Duodenal mucosa (tissue), 2 donors: ENCODE results near the gene TCAF1.

Source experiments
- H3K27ac ChIP-seq: one replicate; pipeline ENCODE4 v1.7.0; 2013; ENCODE audit warnings: low read depth, low read length
- H3K27me3 ChIP-seq, 2 donors: one replicate each; pipeline ENCODE4 v1.7.0; 2013; ENCODE audit warnings: low read length in 2 of 2, control low read depth in 1 of 2; ENCODE audit not compliant: insufficient read depth in 2 of 2, control insufficient read depth in 1 of 2
- H3K36me3 ChIP-seq, 2 donors: one replicate each; pipeline ENCODE4 v1.7.0; 2013; ENCODE audit warnings: low read length in 2 of 2, control low read depth in 1 of 2; ENCODE audit not compliant: insufficient read depth in 2 of 2, control insufficient read depth in 1 of 2
- H3K4me1 ChIP-seq, 2 donors: one replicate each; pipeline ENCODE4 v1.7.0; 2013; ENCODE audit warnings: low read length in 2 of 2, control low read depth in 1 of 2; ENCODE audit not compliant: insufficient read depth in 2 of 2, control insufficient read depth in 1 of 2
- H3K4me3 ChIP-seq, 2 donors: one replicate each; pipeline ENCODE4 v1.7.0; 2013; ENCODE audit warnings: low read length in 2 of 2, low read depth in 1 of 2
- H3K9ac ChIP-seq, 2 donors: one replicate each; pipeline ENCODE4 v1.7.0; 2013; ENCODE audit warnings: low read length in 2 of 2, low read depth in 1 of 2
- H3K9me3 ChIP-seq, 2 donors: one replicate each; pipeline ENCODE4 v1.7.0; 2013; ENCODE audit warnings: low read length in 2 of 2, control low read depth in 1 of 2; ENCODE audit not compliant: control insufficient read depth in 1 of 2

Gene TCAF1

GRCh38 chr7:143902332-143902899 is 440 bp upstream of the TCAF1 start:
- Histone ChIP-seq H3K27me3 (no peaks in the 10 kb centered on the region), H3K9ac (no peak overlapping the region), H3K4me3 (peak overlapping the region in 1 of 2 donors; percentile 92), H3K4me1 (peaks cover 11 to 12% of the 10 kb centered on the region in 2 donors), H3K9me3 (peaks cover 0 to 3% of the 10 kb centered on the region in 2 donors), H3K36me3 (no peaks in the 10 kb centered on the region), H3K27ac (no peak overlapping the region)

- H3K27me3 ChIP-seq: no peaks in the 10 kb centered on the region
- peak overlapping the region; percentile 75 to 92 for H3K4me3 ChIP-seq
- no peaks in the 10 kb centered on the region for H3K36me3 ChIP-seq
- H3K27ac ChIP-seq: peak overlapping the region; percentile 96
- H3K9ac ChIP-seq: peak overlapping the region; percentile 68 to 83
- peaks cover 11 to 12% of the 10 kb centered on the region in 2 donors for H3K4me1 ChIP-seq
- peaks cover 0 to 3% of the 10 kb centered on the region in 2 donors for H3K9me3 ChIP-seq
These were observed 676 bp downstream of the TCAF1 start for GRCh38 chr7:143901332-143901667.

- H3K4me3 ChIP-seq: peak overlapping the region; percentile 75 to 92
- H3K9ac ChIP-seq: peak overlapping the region; percentile 26 to 83
- H3K9me3 ChIP-seq: peaks cover 0 to 3% of the 10 kb centered on the region in 2 donors
- H3K27ac ChIP-seq: no peak overlapping the region
- no peaks in the 10 kb centered on the region for H3K27me3 ChIP-seq
- H3K36me3 ChIP-seq: no peaks in the 10 kb centered on the region
- peaks cover 11 to 12% of the 10 kb centered on the region in 2 donors for H3K4me1 ChIP-seq
These were observed 1.7 kb downstream of the TCAF1 start for GRCh38 chr7:143900230-143900766.

GRCh38 chr7:143898810-143899209 is 3.2 kb downstream of the TCAF1 start:
- Histone ChIP-seq H3K9me3 (peaks cover 0 to 3% of the 10 kb centered on the region in 2 donors), H3K4me3 (no peak overlapping the region), H3K4me1 (peaks cover 11 to 12% of the 10 kb centered on the region in 2 donors), H3K9ac (no peak overlapping the region), H3K36me3 (no peaks in the 10 kb centered on the region), H3K27ac (no peak overlapping the region), H3K27me3 (no peaks in the 10 kb centered on the region)

GRCh38 chr7:143896667-143897066 is 5.3 kb downstream of the TCAF1 start:
- peaks cover 0 to 3% of the 10 kb centered on the region in 2 donors for H3K9me3 ChIP-seq
- no peak overlapping the region for H3K4me3 ChIP-seq
- no peaks in the 10 kb centered on the region for H3K27me3 ChIP-seq
- peaks cover 11 to 12% of the 10 kb centered on the region in 2 donors for H3K4me1 ChIP-seq
- no peaks in the 10 kb centered on the region for H3K36me3 ChIP-seq
- no peak overlapping the region for H3K27ac ChIP-seq
- no peak overlapping the region for H3K9ac ChIP-seq

GRCh38 chr7:143892527-143893300 is 9.3 kb downstream of the TCAF1 start:
- Histone ChIP-seq H3K27ac (no peak overlapping the region), H3K4me1 (peaks cover 0 to 7% of the 10 kb centered on the region in 2 donors), H3K9me3 (no peaks in the 10 kb centered on the region), H3K4me3 (no peak overlapping the region), H3K27me3 (no peaks in the 10 kb centered on the region), H3K36me3 (no peaks in the 10 kb centered on the region), H3K9ac (no peak overlapping the region)

- no peak overlapping the region for H3K9ac ChIP-seq
- H3K27me3 ChIP-seq: no peaks in the 10 kb centered on the region
- peaks cover 0 to 7% of the 10 kb centered on the region in 2 donors for H3K4me1 ChIP-seq
- H3K4me3 ChIP-seq: no peak overlapping the region
- H3K27ac ChIP-seq: no peak overlapping the region
- H3K36me3 ChIP-seq: no peaks in the 10 kb centered on the region
- no peaks in the 10 kb centered on the region for H3K9me3 ChIP-seq
These were observed 10.5 kb downstream of the TCAF1 start for GRCh38 chr7:143891457-143891856.

- no peaks in the 10 kb centered on the region for H3K9me3 ChIP-seq
- H3K27me3 ChIP-seq: no peaks in the 10 kb centered on the region
- no peak overlapping the region for H3K4me3 ChIP-seq
- no peak overlapping the region for H3K9ac ChIP-seq
- no peaks in the 10 kb centered on the region for H3K36me3 ChIP-seq
- H3K4me1 ChIP-seq: peaks cover 0 to 7% of the 10 kb centered on the region in 2 donors
- H3K27ac ChIP-seq: no peak overlapping the region
These were observed 11.4 kb downstream of the TCAF1 start for GRCh38 chr7:143890558-143890957.

GRCh38 chr7:143889068-143889467 is 12.9 kb downstream of the TCAF1 start:
- no peak overlapping the region for H3K4me3 ChIP-seq
- no peak overlapping the region for H3K27ac ChIP-seq
- no peaks in the 10 kb centered on the region for H3K27me3 ChIP-seq
- peaks cover 0 to 7% of the 10 kb centered on the region in 2 donors for H3K4me1 ChIP-seq
- H3K9me3 ChIP-seq: no peaks in the 10 kb centered on the region
- H3K9ac ChIP-seq: no peak overlapping the region
- no peaks in the 10 kb centered on the region for H3K36me3 ChIP-seq

- Histone ChIP-seq H3K27ac (no peak overlapping the region), H3K4me1 (peaks cover 0 to 11% of the 10 kb centered on the region in 2 donors), H3K9me3 (no peaks in the 10 kb centered on the region), H3K4me3 (no peak overlapping the region), H3K27me3 (no peaks in the 10 kb centered on the region), H3K9ac (no peak overlapping the region), H3K36me3 (no peaks in the 10 kb centered on the region)
These were observed 15.0 kb downstream of the TCAF1 start for GRCh38 chr7:143886826-143887477.
